OCI-M2 (cell line): ENCODE data around the gene ANO3.

Experiments used
- DNase-seq: peaks from one replicate; lab custom pipeline; 2025; ENCODE audit not compliant: unreplicated experiment; lab: John Stamatoyannopoulos, UW

The ANO3 gene

DNA sequence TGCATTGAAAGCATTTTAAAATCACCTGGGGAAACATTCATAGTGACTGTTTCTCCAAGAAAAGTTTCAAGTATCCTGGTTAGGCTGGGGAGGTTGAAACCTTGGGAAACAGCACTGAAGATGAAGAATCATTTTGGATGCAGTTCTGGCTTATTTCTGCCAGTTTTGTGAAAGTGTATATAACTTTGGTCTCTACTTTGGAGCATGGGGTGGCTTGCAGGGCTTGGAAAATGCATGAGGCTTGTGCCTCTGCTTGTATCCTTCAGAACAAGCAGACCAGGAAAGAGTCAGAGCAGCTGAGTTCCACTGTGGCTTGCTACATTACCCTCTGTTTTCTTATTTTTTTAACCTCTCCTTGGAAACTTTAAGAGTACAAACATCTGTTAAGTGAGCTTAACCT lies 370.5 kb downstream of the ANO3 start:
- no peak for DNase-seq

DNA sequence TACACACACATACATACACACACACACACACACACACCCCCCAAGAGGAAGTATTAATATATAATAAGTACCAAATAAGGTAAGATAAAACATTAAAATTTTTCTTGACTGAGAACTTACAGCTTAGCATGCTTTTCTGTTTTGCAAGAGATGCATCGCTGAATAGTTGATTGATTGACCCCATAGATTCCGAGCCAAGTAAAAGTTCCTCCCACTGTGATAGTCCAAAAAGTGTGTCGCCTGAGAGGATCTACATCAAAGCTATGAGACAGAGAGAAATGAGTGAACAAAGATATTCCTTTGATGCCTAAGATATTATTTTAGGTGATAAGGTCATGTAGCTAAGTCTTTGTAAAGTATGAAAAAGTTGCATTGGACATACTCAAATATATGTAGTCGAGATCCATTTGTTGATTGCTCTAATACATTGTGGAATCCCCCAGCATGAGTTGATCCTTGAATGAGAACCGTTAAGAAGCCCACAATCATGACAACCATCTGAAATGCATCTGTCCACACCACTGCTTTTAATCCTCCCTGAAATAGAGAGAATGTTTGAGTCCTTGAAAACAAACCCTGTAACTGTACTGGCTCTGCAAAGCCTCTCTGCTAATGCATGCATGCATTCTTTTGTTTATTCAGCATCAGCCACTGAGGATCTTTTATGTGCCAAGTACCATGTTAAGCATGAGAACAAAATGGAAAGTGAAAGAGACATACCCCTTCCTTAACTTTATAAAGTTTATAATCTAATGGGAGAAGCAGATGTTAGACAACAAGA lies 371.7 kb downstream of the ANO3 start:
- DNase-seq, result no peak

DNA sequence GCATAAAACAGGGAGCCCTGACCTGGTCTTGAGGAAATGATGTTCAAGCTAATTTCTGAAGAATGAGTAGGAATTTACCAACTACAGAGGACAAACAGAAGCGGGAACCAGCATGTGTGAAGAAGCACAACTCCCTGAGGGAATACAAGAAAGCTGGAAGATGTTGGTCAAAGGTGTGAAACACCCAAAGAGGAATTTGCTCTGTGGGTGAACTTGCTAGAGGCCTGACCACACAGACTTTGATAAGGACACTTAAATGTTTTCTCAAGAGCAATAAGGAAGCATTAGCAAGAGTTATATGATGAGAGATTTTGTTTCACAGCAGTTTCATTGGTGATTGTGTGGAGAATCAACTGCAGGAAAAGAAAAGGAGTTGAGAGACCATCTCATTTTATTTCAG lies 372.3 kb downstream of the ANO3 start:
- no peak for DNase-seq

DNA sequence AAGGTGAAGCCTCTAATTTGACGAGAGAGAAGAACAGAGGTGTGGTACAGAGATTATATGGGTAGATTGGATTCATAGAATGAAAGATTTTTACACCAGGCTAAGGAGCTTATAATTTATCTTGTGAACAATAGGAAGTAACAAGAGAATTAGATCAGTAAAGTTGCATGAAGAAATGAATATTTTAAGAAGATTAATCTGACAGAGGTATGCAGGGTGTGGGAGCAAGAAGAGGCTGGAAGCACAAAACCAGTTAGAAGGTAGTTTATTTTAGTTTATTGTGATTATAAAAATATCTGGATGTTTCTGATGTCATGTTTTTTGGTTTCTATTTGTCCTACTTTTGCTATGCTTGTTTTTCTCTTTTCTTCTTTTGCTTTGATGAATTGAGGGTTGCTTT lies 374.3 kb downstream of the ANO3 start:
- DNase-seq, result no peak

DNA sequence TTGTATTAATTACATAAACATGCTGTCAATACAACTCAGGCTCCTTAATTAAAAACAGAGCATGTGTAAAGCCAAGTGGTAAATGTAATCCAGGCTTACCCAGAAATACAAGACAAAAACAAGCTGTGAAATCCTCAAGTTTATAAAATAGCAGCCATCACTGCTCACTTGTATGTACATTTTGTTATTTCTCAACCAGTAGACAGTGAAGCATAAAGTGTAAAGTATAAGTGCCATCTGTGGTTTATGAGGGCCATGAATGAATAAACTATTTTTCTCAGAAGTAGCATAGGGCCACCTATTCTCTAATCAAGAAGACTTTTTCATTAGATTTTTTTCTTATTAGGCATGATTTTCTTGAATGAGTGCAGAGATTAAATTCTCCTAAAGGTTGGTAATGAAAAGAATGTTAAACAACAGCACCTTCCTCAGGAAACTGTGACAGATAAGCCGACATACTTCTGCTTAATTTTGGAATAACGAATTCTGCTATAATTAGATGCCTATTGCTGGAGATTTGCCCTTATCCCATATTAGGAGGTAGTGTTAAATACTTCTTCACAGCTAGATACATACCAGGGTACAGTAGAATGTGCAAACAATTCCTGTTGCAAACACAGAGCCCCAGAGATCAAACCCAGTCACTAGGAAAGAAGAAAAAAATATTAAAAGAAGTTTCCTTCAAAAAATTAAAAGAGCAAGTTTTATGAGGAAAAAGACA lies 377.0 kb downstream of the ANO3 start:
- no peak for DNase-seq

DNA sequence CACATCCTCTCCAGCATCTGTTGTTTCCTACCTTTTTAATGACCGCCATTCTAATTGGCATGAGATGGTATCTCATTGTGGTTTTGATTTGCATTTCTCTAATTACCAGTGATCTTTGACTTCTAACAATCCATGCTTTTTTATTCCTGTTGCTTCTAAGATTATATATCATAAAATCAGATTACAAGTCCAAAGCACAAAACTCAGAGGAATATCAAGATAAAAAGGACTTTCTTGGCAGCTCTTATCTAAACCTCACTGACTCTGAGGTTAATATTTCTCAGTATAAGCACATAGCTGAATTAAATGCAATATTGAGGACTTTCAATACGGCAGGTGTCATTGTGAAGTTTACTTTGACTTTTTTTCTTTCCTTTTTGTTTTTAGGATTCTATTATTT lies 378.6 kb downstream of the ANO3 start:
- DNase-seq, result no peak

DNA sequence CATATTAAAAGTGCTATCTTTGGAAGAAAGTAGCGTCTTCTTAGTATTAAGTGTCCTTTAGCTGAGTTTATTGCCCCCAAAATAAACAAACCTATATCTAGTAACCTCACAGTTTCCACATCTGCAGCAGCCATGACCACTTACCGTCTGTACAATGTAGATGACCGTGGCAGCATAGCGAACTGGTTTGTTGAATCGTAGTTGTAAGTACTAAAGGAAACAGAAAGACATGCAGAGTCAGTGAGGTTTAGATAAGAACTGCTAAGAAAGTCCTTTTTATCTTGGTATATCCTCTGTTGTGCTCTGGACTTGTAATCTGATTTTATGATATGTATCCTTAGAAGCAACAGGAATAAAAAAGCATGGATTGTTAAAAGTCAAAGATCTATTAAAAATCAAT lies 380.6 kb downstream of the ANO3 start:
- no peak for DNase-seq
